Astrocyte (in vitro differentiated cells and primary cell): ENCODE data around the gene CLEC11A. TPM values are rescaled to one million over a fixed set of nuclear protein-coding genes. Genes with fewer than 3 reads are reported as not detected.
A peak's percentile ranks its signal among the peaks of the same experiment; 100 is the strongest.
"Not testable (repeated sequence)": the region's sequence is repeated elsewhere in the genome, so short reads cannot be mapped to it uniquely, and the experiment has no call there.

Source experiments
- DNase-seq: peaks from one replicate; pipeline ENCODE4 v3.0.0-alpha.2; 2010; ENCODE audit warnings: low read depth
- FAIRE-seq: peaks from 2 replicates; lab custom pipeline; 2011; peaks lifted over from hg19 to GRCh38; lab: Jason Lieb, UNC
- H2AFZ ChIP-seq: 2 replicates; pipeline ENCODE4 v1.6.0; 2012; ENCODE audit warnings: low read depth, low read length, inconsistent platforms
- H3K27ac ChIP-seq: 2 replicates; pipeline ENCODE4 v1.5.1; 2011; ENCODE audit warnings: low read depth, low read length, inconsistent platforms
- H3K27me3 ChIP-seq: 2 replicates; pipeline ENCODE4 v1.6.0; 2011; ENCODE audit warnings: low read length, inconsistent platforms; ENCODE audit not compliant: insufficient read depth
- H3K36me3 ChIP-seq: 2 replicates; pipeline ENCODE4 v1.5.1; 2011; ENCODE audit warnings: low read length, inconsistent platforms; ENCODE audit not compliant: insufficient read depth
- H3K4me1 ChIP-seq: 2 replicates; pipeline ENCODE4 v1.5.1; 2011; ENCODE audit warnings: low read length, inconsistent platforms; ENCODE audit not compliant: insufficient read depth
- H3K4me2 ChIP-seq: 2 replicates; pipeline ENCODE4 v1.6.0; 2012; ENCODE audit warnings: low read length, inconsistent platforms
- H3K4me3 ChIP-seq: 2 replicates; pipeline ENCODE4 v1.5.1; 2011; ENCODE audit warnings: low read depth, mild to moderate bottlenecking, low read length, inconsistent platforms; ENCODE audit not compliant: insufficient read depth
- H3K79me2 ChIP-seq: 2 replicates; pipeline ENCODE4 v1.6.0; 2012; ENCODE audit warnings: mild to moderate bottlenecking, low read length, inconsistent platforms; ENCODE audit not compliant: insufficient read depth
- H3K9ac ChIP-seq: 2 replicates; pipeline ENCODE4 v1.6.0; 2012; ENCODE audit warnings: mild to moderate bottlenecking, low read length, inconsistent platforms
- H3K9me3 ChIP-seq: 2 replicates; pipeline ENCODE4 v1.5.1; 2012; ENCODE audit warnings: low read depth, mild to moderate bottlenecking, low read length, inconsistent platforms; ENCODE audit not compliant: insufficient read depth
- H4K20me1 ChIP-seq: 2 replicates; pipeline ENCODE4 v1.6.0; 2012; ENCODE audit warnings: low read length, inconsistent platforms; ENCODE audit not compliant: insufficient read depth
- H3K27ac Mint-ChIP-seq: one replicate; pipeline ENCODE4 v1.8.0; 2021; ENCODE audit warnings: mild to moderate bottlenecking, mixed read lengths; ENCODE audit not compliant: unreplicated experiment
- H3K27me3 Mint-ChIP-seq: one replicate; pipeline ENCODE4 v1.8.0; 2021; ENCODE audit warnings: low read depth, mixed read lengths; ENCODE audit not compliant: unreplicated experiment
- H3K36me3 Mint-ChIP-seq: one replicate; pipeline ENCODE4 v1.8.0; 2021; ENCODE audit warnings: low read depth, mixed read lengths; ENCODE audit not compliant: unreplicated experiment
- H3K4me1 Mint-ChIP-seq: one replicate; pipeline ENCODE4 v1.8.0; 2021; ENCODE audit warnings: low read depth, mixed read lengths; ENCODE audit not compliant: unreplicated experiment
- H3K4me3 Mint-ChIP-seq: one replicate; pipeline ENCODE4 v1.8.0; 2021; ENCODE audit warnings: mild to moderate bottlenecking, moderate library complexity, mixed read lengths; ENCODE audit not compliant: unreplicated experiment
- H3K9me3 Mint-ChIP-seq: one replicate; pipeline ENCODE4 v1.8.0; 2021; ENCODE audit warnings: mild to moderate bottlenecking, mixed read lengths; ENCODE audit not compliant: unreplicated experiment
- EZH2 ChIP-seq: IDR thresholded peaks from 2 replicates; pipeline ENCODE4 v1.6.1; 2012; ENCODE audit warnings: mild to moderate bottlenecking, low read length, inconsistent platforms; ENCODE audit not compliant: insufficient read depth
- total RNA-seq: library from RNA; stranded (reverse); gene quantifications from 2 replicates; pipeline ENCODE4 v1.2.1, GENCODE V29; 2021
- TF ChIP-seq, protein P1 (sequence below): IDR thresholded peaks from 2 replicates; pipeline ENCODE4 v1.5.1; 2011; ENCODE audit warnings: low read depth, mild to moderate bottlenecking, inconsistent platforms, low read length, moderate library complexity; ENCODE audit not compliant: insufficient read depth

Gene CLEC11A
- total RNA-seq, 1 donor from 2014 or later: not detected

GRCh38 chr19:50764409-50764808 lies 41.2 kb downstream of the CLEC11A start:
- no peaks in the 10 kb centered on the region for H3K27me3 Mint-ChIP-seq
- DNase-seq: no peak
- H3K9ac ChIP-seq: no peak overlapping the region
- no peak overlapping the region for H2AFZ ChIP-seq
- no peak overlapping the region for H3K27ac ChIP-seq
- no peak overlapping the region for H3K27ac Mint-ChIP-seq
- H3K4me2 ChIP-seq: no peak overlapping the region
- peaks cover 20% of the 10 kb centered on the region for H3K9me3 Mint-ChIP-seq
- no peaks in the 10 kb centered on the region for H3K36me3 Mint-ChIP-seq
- TF ChIP-seq, protein P1, sequence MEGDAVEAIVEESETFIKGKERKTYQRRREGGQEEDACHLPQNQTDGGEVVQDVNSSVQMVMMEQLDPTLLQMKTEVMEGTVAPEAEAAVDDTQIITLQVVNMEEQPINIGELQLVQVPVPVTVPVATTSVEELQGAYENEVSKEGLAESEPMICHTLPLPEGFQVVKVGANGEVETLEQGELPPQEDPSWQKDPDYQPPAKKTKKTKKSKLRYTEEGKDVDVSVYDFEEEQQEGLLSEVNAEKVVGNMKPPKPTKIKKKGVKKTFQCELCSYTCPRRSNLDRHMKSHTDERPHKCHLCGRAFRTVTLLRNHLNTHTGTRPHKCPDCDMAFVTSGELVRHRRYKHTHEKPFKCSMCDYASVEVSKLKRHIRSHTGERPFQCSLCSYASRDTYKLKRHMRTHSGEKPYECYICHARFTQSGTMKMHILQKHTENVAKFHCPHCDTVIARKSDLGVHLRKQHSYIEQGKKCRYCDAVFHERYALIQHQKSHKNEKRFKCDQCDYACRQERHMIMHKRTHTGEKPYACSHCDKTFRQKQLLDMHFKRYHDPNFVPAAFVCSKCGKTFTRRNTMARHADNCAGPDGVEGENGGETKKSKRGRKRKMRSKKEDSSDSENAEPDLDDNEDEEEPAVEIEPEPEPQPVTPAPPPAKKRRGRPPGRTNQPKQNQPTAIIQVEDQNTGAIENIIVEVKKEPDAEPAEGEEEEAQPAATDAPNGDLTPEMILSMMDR: no peak
- no peak for TF ChIP-seq EZH2
- H3K9me3 ChIP-seq: peaks cover 3% of the 10 kb centered on the region
- no peaks in the 10 kb centered on the region for H3K36me3 ChIP-seq
- H3K4me1 Mint-ChIP-seq: no peaks in the 10 kb centered on the region
- H3K79me2 ChIP-seq: no peaks in the 10 kb centered on the region
- H4K20me1 ChIP-seq: no peaks in the 10 kb centered on the region
- FAIRE-seq: no peak
- no peak overlapping the region for H3K4me3 Mint-ChIP-seq
- H3K4me1 ChIP-seq: no peaks in the 10 kb centered on the region
- no peak overlapping the region for H3K4me3 ChIP-seq
- no peaks in the 10 kb centered on the region for H3K27me3 ChIP-seq

DNA sequence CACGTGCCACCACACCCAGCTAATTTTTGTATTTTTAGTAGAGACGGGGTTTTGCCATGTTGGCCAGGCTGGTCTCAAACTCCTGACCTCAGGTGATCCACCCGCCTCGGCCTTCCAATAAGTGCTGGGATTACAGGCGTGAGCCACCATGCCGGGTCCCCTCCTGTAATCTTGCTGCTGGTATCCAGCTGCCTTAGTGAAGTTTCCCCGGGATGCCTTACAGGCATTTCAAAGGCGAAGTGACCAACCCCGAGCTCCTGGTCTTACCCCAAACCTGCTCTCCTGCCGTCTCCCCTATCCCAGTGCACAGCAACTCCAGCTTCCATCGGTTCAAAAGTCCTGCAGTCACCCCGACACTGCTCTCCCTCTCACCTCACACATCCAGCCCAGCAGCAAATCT lies 43.6 kb downstream of the CLEC11A start:
- H3K4me3 Mint-ChIP-seq, H3K4me2 ChIP-seq, H3K4me1 Mint-ChIP-seq, H3K9ac ChIP-seq, H3K79me2 ChIP-seq, H3K9me3 ChIP-seq, H3K4me3 ChIP-seq, H3K27me3 ChIP-seq, H3K36me3 Mint-ChIP-seq, H3K4me1 ChIP-seq, H3K36me3 ChIP-seq, H4K20me1 ChIP-seq, H3K27ac ChIP-seq, H3K27me3 Mint-ChIP-seq, H3K27ac Mint-ChIP-seq, FAIRE-seq, H2AFZ ChIP-seq, DNase-seq: not testable (repeated sequence)
- peaks cover 13% of the 10 kb centered on the region for H3K9me3 Mint-ChIP-seq

DNA sequence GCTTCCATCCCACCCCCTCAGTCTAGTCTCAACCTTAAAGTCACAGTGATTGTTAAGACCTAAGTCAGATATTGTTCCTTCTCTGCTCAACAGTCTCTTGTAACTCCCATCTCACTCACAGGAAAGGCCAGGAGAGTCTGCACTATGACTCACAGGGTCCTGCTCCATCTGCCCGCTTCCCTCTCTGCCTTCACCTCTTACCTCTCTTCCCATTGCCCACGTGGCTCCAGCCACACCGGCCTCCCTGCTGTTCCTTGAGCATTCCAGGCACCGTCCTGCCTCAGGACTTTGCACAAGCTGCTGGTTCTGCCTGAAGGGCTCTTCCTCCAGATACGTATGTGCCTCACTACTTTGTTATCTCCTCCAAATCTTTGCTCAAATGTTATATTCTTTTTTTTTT lies 44.1 kb downstream of the CLEC11A start:
- H3K9me3 ChIP-seq, H3K4me3 Mint-ChIP-seq, H3K79me2 ChIP-seq, FAIRE-seq, H3K27ac ChIP-seq, H4K20me1 ChIP-seq, DNase-seq, H3K9ac ChIP-seq, H3K36me3 ChIP-seq, H3K36me3 Mint-ChIP-seq, H3K4me2 ChIP-seq, H3K4me1 ChIP-seq, H2AFZ ChIP-seq, H3K4me3 ChIP-seq, H3K4me1 Mint-ChIP-seq, H3K27me3 ChIP-seq, H3K27me3 Mint-ChIP-seq: not testable (repeated sequence)
- H3K27ac Mint-ChIP-seq: peak overlapping the region; percentile 8
- peaks cover 13% of the 10 kb centered on the region for H3K9me3 Mint-ChIP-seq

DNA sequence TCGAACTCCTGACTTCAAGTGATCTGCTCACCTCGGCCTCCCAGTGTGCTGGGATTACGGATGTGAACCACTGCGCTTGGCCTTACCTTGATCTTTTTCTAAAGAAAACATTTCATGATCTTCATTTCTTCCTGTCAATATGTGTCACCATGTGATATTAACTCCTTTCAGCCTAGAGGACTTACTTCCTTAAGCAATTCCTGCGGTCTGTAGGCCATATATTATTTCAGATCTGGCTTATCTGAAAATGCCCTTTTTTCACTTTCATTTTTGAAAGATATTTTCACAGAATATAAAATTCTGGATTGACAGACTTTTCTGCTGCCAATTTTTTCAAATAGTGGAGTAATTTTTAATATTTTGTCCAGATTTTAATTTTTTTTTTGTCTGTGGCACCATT lies 45.1 kb downstream of the CLEC11A start:
- no peak overlapping the region for H3K9ac ChIP-seq
- FAIRE-seq: no peak
- H3K4me3 Mint-ChIP-seq: no peak overlapping the region

DNA sequence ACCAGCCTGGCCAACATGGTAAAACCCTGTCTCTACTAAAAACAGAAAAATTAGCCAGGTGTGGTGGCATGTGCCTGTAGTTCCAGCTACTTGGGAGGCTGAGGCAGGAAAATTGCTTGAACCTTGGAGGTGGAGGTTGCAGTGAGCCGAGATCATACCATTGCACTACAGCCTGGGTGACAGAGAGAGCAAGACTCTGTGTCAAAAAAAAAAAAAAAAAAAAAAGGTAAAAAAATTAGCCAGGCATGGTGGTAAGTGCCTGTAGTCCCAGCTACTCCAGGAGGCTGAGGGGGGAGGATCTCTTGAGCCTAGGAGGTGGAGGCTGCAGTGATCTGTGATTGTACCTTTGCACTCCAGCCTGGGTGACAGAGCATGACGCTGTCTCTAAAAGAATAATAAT lies 47.0 kb downstream of the CLEC11A start, which contains the start of gene GPR32:
Gene GPR32, plus strand, starts transcription at position 301 of the 400 bp plus-strand sequence. CDS start 137 bp downstream, outside the sequence.
- not testable (repeated sequence) for H3K4me2 ChIP-seq, H3K4me1 Mint-ChIP-seq, H3K27ac ChIP-seq, H3K27me3 Mint-ChIP-seq, H3K27ac Mint-ChIP-seq, H3K9me3 ChIP-seq, FAIRE-seq, H3K27me3 ChIP-seq, H3K79me2 ChIP-seq, H3K36me3 ChIP-seq, H2AFZ ChIP-seq, H3K9me3 Mint-ChIP-seq, DNase-seq, H3K36me3 Mint-ChIP-seq, H3K4me3 Mint-ChIP-seq, H3K4me1 ChIP-seq, H3K9ac ChIP-seq, H4K20me1 ChIP-seq, H3K4me3 ChIP-seq

More for the DNA sequence above, 45.1 kb downstream of the CLEC11A start:
- Histone ChIP-seq H3K4me1 (no peaks in the 10 kb centered on the region), H4K20me1 (no peaks in the 10 kb centered on the region), H3K27ac (no peak overlapping the region), H3K9me3 (no peaks in the 10 kb centered on the region), H3K36me3 (no peaks in the 10 kb centered on the region), H3K27me3 (no peaks in the 10 kb centered on the region), H3K79me2 (no peaks in the 10 kb centered on the region), H3K4me2 (no peak overlapping the region), H2AFZ (no peak overlapping the region), H3K4me3 (no peak overlapping the region)
- no peaks in the 10 kb centered on the region for H3K4me1 Mint-ChIP-seq
- no peaks in the 10 kb centered on the region for H3K27me3 Mint-ChIP-seq
- no peak for DNase-seq
- no peak for TF ChIP-seq EZH2
- TF ChIP-seq, protein P1: no peak
- no peaks in the 10 kb centered on the region for H3K36me3 Mint-ChIP-seq
- H3K27ac Mint-ChIP-seq: no peak overlapping the region
- H3K9me3 Mint-ChIP-seq: peaks cover 9% of the 10 kb centered on the region
